CD4-positive, alpha-beta T cell (primary cell): Measurements from ENCODE around the gene PRSS35. TPM values are rescaled to one million over a fixed set of nuclear protein-coding genes. Genes with fewer than 3 reads are reported as not detected.

ENCODE experiments used
- ATAC-seq: fragments of 200-7000 bp; cut with Tn5 transposase; one replicate; pipeline ENCODE4 v1.10.0; 2022; ENCODE audit warnings: mild to moderate bottlenecking; ENCODE audit not compliant: poor library complexity
- CTCF ChIA-PET: fragments of 350-600 bp; sonication (Branson Sonifier 250); formaldehyde crosslinking; loops from one replicate; lab custom pipeline; 2021; ENCODE audit warnings: antibody characterized with exemption, inconsistent platforms; lab: Charles Lee
- POLR2A ChIA-PET: fragments of 350-600 bp; sonication (Branson Sonifier 250); formaldehyde crosslinking; loops from one replicate; lab custom pipeline; 2021; ENCODE audit warnings: antibody characterized with exemption, inconsistent platforms; lab: Charles Lee
- DNase-seq, 14 experiments: peaks; one replicate each; pipeline ENCODE4 v3.0.0-alpha.2; 2013 to 2020; ENCODE audit warnings: mixed read lengths in 2 of 14
- H3K27ac ChIP-seq, 2 donors: one replicate each; pipeline versions ENCODE4 v1.5.1 to v1.7.0; 2013; ENCODE audit warnings: low read length in 2 of 2, low read depth in 1 of 2, mild to moderate bottlenecking in 1 of 2
- H3K27me3 ChIP-seq, 2 experiments: 1 replicate in 1 of 2; 2 replicates in 1 of 2; pipeline versions ENCODE4 v1.6.1 to v1.7.0; 2013; ENCODE audit warnings: low read length in 2 of 2, control low read depth in 1 of 2, mild to moderate bottlenecking in 1 of 2, moderate library complexity in 1 of 2; ENCODE audit not compliant: insufficient read depth in 2 of 2, control insufficient read depth in 1 of 2
- H3K36me3 ChIP-seq: one replicate; pipeline ENCODE4 v1.6.1; 2013; ENCODE audit warnings: low read length, control low read depth; ENCODE audit not compliant: insufficient read depth
- H3K4me1 ChIP-seq: one replicate; pipeline ENCODE4 v1.6.1; 2013; ENCODE audit warnings: low read length, control low read depth; ENCODE audit not compliant: insufficient read depth
- H3K4me3 ChIP-seq: one replicate; pipeline ENCODE4 v1.5.1; 2013; ENCODE audit warnings: mild to moderate bottlenecking, low read length, moderate library complexity
- H3K9me3 ChIP-seq, 2 experiments: 1 replicate in 1 of 2; 2 replicates in 1 of 2; pipeline versions ENCODE4 v1.6.1 to v1.7.0; 2013; ENCODE audit warnings: low read length in 2 of 2, mild to moderate bottlenecking in 2 of 2, control low read depth in 1 of 2, moderate library complexity in 1 of 2; ENCODE audit not compliant: control insufficient read depth in 1 of 2, insufficient read depth in 1 of 2
- H3K27ac Mint-ChIP-seq: one replicate; pipeline ENCODE4 v1.8.0; 2020; ENCODE audit warnings: mixed read lengths
- H3K27me3 Mint-ChIP-seq: one replicate; pipeline ENCODE4 v1.8.0; 2021; ENCODE audit warnings: mixed read lengths
- H3K36me3 Mint-ChIP-seq: one replicate; pipeline ENCODE4 v1.8.0; 2021; ENCODE audit warnings: low read depth, mixed read lengths
- H3K4me1 Mint-ChIP-seq: one replicate; pipeline ENCODE4 v1.8.0; 2021; ENCODE audit warnings: low read depth, mixed read lengths
- H3K4me3 Mint-ChIP-seq: one replicate; pipeline ENCODE4 v1.8.0; 2020; ENCODE audit warnings: mild to moderate bottlenecking, mixed read lengths
- H3K9me3 Mint-ChIP-seq: one replicate; pipeline ENCODE4 v1.8.0; 2020; ENCODE audit warnings: mixed read lengths
- intact Hi-C, 2 experiments: fragments of 100-400 bp; cut with DNase I in 1 of 2; cut with micrococcal nuclease in 1 of 2; formaldehyde crosslinking; loops; one replicate each; pipeline versions ENCODE4 v1.15.1 to v1.9.0; 2023 to 2025; cut with DNase I, micrococcal nuclease
- polyA plus RNA-seq, 2 donors: library from polyadenylated mRNA; unstranded; fragments of 120-200 nt; gene quantifications; one replicate each; pipeline ENCODE4 v1.2.1, GENCODE V29; 2013
- total RNA-seq, 174 experiments: library from RNA in 2 of 174; stranded (reverse) in 2 of 174; gene quantifications; one replicate each; pipeline ENCODE4 v1.2.3 and lab custom pipeline; 2021 to 2026
- TF ChIP-seq, protein P1 (sequence below): fragments of 200-600 bp; IDR thresholded peaks from one replicate; pipeline ENCODE4 v1.8.0; 2022; ENCODE audit warnings: antibody characterized with exemption, mild to moderate bottlenecking

The PRSS35 gene, protein sequence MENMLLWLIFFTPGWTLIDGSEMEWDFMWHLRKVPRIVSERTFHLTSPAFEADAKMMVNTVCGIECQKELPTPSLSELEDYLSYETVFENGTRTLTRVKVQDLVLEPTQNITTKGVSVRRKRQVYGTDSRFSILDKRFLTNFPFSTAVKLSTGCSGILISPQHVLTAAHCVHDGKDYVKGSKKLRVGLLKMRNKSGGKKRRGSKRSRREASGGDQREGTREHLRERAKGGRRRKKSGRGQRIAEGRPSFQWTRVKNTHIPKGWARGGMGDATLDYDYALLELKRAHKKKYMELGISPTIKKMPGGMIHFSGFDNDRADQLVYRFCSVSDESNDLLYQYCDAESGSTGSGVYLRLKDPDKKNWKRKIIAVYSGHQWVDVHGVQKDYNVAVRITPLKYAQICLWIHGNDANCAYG
- total RNA-seq (not detected), total RNA-seq (lab: John Stamatoyannopoulos, UW) (0 to 3.0 (median 0.35) reads per million in 172 experiments)
- 0.33 TPM for polyA plus RNA-seq (2013, experiment 1 of 2)
- polyA plus RNA-seq (2013, experiment 2 of 2): 2.7 TPM

DNA sequence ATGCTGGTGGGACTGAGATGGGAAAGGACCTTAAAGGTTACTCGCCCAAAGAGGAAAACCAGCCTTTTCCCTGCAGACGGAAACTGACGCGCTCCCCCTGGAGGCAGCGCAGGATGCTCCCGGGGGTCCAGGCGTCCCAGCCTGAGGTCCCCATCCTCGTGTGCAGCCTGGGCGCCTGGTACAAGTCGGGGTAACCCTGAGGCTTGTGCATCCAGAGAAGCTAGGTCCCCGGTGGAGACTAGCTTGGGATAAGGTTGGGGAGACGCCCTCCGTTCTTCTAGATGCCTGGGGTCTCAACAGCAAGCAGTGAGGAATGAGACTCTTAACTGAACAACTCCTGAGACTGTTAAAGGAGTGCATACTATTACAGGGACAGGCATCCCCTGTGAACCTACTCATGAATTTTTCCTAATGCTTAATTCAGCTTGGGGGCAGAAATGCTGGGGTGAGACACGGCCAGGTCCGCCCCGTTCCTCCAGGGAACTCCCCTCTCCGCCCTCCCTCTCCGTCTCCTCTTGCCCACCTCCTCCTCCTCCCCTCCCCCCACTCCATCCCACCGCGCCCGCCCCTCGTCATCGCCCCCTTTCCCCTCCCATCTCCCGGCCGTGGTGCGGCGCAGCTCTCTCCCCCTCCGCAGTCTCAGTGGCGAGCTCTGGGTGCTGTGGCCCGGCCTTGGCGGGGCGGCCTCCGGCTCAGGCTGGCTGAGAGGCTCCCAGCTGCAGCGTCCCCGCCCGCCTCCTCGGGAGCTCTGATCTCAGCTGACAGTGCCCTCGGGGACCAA lies at the start of gene PRSS35:
Gene PRSS35 (plus strand): TSS at position 634 of the 781 bp plus-strand sequence. CDS start 10,908 bp downstream, outside the sequence.
- peaks cover 6% of the 10 kb centered on the region for H3K4me1 Mint-ChIP-seq
- peaks cover 51% of the 10 kb centered on the region for H3K27me3 Mint-ChIP-seq
- peak within 1 kb of the TSS; percentile 11 for H3K4me3 ChIP-seq
- no peak within 1 kb of the TSS for H3K27ac Mint-ChIP-seq
- DNase-seq: peak in 4 of 14 experiments; percentile 0 to 27 (median 10)
- ATAC-seq: no peak
- peaks cover 4% of the 10 kb centered on the region for H3K4me1 ChIP-seq
- intact Hi-C loops: loop anchor here (5.0 to 10.0 kb wide), 2 partner anchors 447 to 1240 kb away; partner anchors contain the start of genes DOP1A (in 1 of the 2) and UBE3D (in 1 of the 2)
- no peaks in the 10 kb centered on the region for H3K9me3 ChIP-seq
- TF ChIP-seq, protein P1, sequence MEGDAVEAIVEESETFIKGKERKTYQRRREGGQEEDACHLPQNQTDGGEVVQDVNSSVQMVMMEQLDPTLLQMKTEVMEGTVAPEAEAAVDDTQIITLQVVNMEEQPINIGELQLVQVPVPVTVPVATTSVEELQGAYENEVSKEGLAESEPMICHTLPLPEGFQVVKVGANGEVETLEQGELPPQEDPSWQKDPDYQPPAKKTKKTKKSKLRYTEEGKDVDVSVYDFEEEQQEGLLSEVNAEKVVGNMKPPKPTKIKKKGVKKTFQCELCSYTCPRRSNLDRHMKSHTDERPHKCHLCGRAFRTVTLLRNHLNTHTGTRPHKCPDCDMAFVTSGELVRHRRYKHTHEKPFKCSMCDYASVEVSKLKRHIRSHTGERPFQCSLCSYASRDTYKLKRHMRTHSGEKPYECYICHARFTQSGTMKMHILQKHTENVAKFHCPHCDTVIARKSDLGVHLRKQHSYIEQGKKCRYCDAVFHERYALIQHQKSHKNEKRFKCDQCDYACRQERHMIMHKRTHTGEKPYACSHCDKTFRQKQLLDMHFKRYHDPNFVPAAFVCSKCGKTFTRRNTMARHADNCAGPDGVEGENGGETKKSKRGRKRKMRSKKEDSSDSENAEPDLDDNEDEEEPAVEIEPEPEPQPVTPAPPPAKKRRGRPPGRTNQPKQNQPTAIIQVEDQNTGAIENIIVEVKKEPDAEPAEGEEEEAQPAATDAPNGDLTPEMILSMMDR: no peak
- H3K27me3 ChIP-seq: peaks cover 10 to 26% of the 10 kb centered on the region in 2 experiments
- H3K4me3 Mint-ChIP-seq: peak within 1 kb of the TSS; percentile 39
- H3K27ac ChIP-seq: no peak within 1 kb of the TSS
- H3K36me3 Mint-ChIP-seq: no peaks in the 10 kb centered on the region
- CTCF ChIA-PET: interaction anchor here (0.9 kb wide), 1 partner anchor 297 kb away, joined by 3 read pairs; no protein-coding TSS in a partner anchor
- no peaks in the 10 kb centered on the region for H3K36me3 ChIP-seq
- no peaks in the 10 kb centered on the region for H3K9me3 Mint-ChIP-seq
- POLR2A ChIA-PET: no interaction called here

DNA sequence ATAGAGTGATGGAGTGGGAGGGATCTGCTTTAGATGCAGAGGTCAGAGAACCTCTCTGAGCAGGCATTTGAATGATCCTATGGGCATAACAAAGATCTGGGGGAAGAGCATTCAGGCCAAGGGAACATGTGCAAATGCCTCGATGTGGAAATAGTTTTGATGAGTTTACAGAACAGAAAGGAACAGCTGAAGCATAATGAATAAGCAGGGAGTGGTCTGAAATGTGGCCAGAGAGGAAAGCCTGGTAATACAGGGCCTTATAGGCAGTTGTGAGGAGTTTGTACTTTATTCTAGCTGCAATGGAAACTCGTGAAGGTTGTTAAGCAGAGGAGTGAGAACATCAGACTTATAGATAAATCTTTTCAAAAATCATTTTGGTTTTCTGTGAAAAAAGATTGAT lies 48.4 kb upstream of the PRSS35 start:
- Mint-ChIP-seq H3K27ac (no peak overlapping the region), H3K9me3 (no peaks in the 10 kb centered on the region), H3K4me1 (no peaks in the 10 kb centered on the region), H3K4me3 (no peak overlapping the region), H3K36me3 (no peaks in the 10 kb centered on the region), H3K27me3 (no peaks in the 10 kb centered on the region)
- intact Hi-C loops: no loop called here
- ChIA-PET CTCF (no interaction called here), POLR2A (no interaction called here)
- no peaks in the 10 kb centered on the region for H3K4me1 ChIP-seq
- no peak overlapping the region for H3K4me3 ChIP-seq
- H3K9me3 ChIP-seq: no peaks in the 10 kb centered on the region
- DNase-seq (peak in 2 of 14 experiments; percentile 2 to 13), ATAC-seq (no peak)
- no peaks in the 10 kb centered on the region for H3K36me3 ChIP-seq
- TF ChIP-seq, protein P1: no peak
- no peaks in the 10 kb centered on the region for H3K27me3 ChIP-seq
- H3K27ac ChIP-seq: no peak overlapping the region

DNA sequence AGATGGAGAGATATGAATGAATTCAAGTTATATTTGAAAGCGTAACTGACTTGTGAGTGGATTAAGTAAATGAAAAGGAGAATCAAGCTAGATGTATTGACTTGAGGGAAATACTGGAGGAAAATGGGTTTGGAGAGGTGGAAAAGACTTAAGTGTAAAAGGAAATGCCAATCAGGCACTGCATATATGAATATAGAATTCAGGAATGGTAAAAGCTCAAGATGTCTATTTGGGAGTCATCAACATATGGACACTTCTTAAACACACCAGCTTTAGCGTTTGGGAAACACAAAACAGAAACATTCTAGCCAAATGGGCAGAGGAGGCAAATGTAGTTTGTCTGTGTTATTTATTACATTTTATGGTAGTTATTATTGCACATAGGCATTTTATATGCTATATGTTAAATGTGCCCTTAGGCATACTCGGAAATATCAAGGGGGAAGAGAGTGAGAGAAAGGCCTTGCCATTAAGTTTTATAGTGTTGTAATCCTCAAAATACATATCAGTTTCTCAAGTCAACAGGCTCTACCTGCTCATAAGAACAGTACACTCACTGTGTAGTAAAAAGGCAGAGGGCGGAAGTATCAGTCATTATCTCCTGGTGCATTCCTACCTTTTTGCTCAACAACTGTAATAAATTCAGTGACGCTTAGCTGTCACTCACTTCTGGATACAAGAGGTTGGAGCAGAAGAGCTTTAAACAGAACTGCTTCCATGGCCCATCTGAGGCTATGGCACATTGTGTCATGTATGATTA lies 47.8 kb upstream of the PRSS35 start:
- H3K4me1 ChIP-seq: no peaks in the 10 kb centered on the region
- ChIA-PET POLR2A (no interaction called here), CTCF (no interaction called here)
- ATAC-seq (no peak), DNase-seq (no peak)
- H3K4me1 Mint-ChIP-seq: no peaks in the 10 kb centered on the region
- no peaks in the 10 kb centered on the region for H3K9me3 Mint-ChIP-seq
- no peak overlapping the region for H3K27ac Mint-ChIP-seq
- H3K4me3 Mint-ChIP-seq: no peak overlapping the region
- H3K27ac ChIP-seq: no peak overlapping the region
- no peaks in the 10 kb centered on the region for H3K36me3 Mint-ChIP-seq
- H3K27me3 ChIP-seq: no peaks in the 10 kb centered on the region
- TF ChIP-seq, protein P1: no peak
- no peak overlapping the region for H3K4me3 ChIP-seq
- H3K36me3 ChIP-seq: no peaks in the 10 kb centered on the region
- no peaks in the 10 kb centered on the region for H3K27me3 Mint-ChIP-seq
- intact Hi-C loops: no loop called here
- H3K9me3 ChIP-seq: no peaks in the 10 kb centered on the region
